Sigmoid colon (tissue), 7 donors: ENCODE measurements around the gene DMTF1. TPM values are rescaled to one million over a fixed set of nuclear protein-coding genes. Genes with fewer than 3 reads are reported as not detected.

Experiments used
- DNase-seq: peaks from one replicate; pipeline ENCODE4 v3.0.0-alpha.2; 2019
- H3K27ac ChIP-seq, 4 donors: fragments of 200-600 bp; sonication (generic); one replicate each; pipeline ENCODE4 v1.5.1; 2016 to 2019; ENCODE audit warnings: mild to moderate bottlenecking in 1 of 4
- H3K27me3 ChIP-seq, 3 donors: fragments of 200-600 bp; sonication (generic); one replicate each; pipeline ENCODE4 v1.5.1; 2019; ENCODE audit warnings: mild to moderate bottlenecking in 1 of 3
- H3K36me3 ChIP-seq, 4 donors: fragments of 200-600 bp; sonication (generic); one replicate each; pipeline ENCODE4 v1.5.1; 2016 to 2019
- H3K4me1 ChIP-seq, 4 donors: fragments of 200-600 bp; sonication (generic); one replicate each; pipeline ENCODE4 v1.5.1; 2017 to 2019
- H3K4me3 ChIP-seq, 4 donors: fragments of 200-600 bp; sonication (generic); one replicate each; pipeline ENCODE4 v1.5.1; 2017 to 2019; ENCODE audit warnings: mild to moderate bottlenecking in 2 of 4, moderate library complexity in 1 of 4
- H3K9me3 ChIP-seq, 4 donors: fragments of 200-600 bp in 3 of 4; sonication (generic) in 3 of 4; one replicate each; pipeline versions ENCODE4 v1.5.1 to v1.6.1; 2013 to 2019
- EP300 ChIP-seq, 4 donors: sonication (generic); formaldehyde crosslinking; IDR thresholded peaks; one replicate each; pipeline ENCODE4 v1.6.1; 2017; ENCODE audit warnings: antibody characterized with exemption in 4 of 4
- POLR2A ChIP-seq, 2 donors: fragments of 450-650 bp; IDR thresholded peaks; one replicate each; pipeline ENCODE4 v1.6.1; 2016; ENCODE audit warnings: antibody characterized with exemption in 2 of 2, mild to moderate bottlenecking in 2 of 2, moderate library complexity in 2 of 2
- POLR2AphosphoS5 ChIP-seq, 4 donors: sonication (generic); formaldehyde crosslinking; IDR thresholded peaks; one replicate each; pipeline ENCODE4 v1.6.1; 2017; ENCODE audit warnings: antibody characterized with exemption in 4 of 4
- WGBS, 2 donors: extraction: QIAGEN DNeasy Blood & Tissue Kit; methylation state at CpG; one replicate each; pipeline ENCODE4 v1.1.7; 2013; 5-methylcytosine and 5-hydroxymethylcytosine counted together
- intact Hi-C: fragments of 100-400 bp; cut with DNase I; formaldehyde crosslinking; loops from one replicate; pipeline ENCODE4 v1.15.1; 2023
- polyA plus RNA-seq, 3 donors: library from polyadenylated mRNA; stranded (reverse); fragments of 200-250 nt; gene quantifications; one replicate each; pipeline ENCODE4 v1.2.3, GENCODE V29; 2013
- total RNA-seq, 4 donors: library from RNA; depleted of rRNA; stranded (reverse); fragments of >200 nt; gene quantifications; one replicate each; pipeline ENCODE4 v1.1.0, GENCODE V29; 2016
- TF ChIP-seq, protein P1 (sequence below), 4 experiments: fragments of 450-650 bp in 3 of 4; fragments of 200-600 bp in 1 of 4; IDR thresholded peaks; one replicate each; pipeline ENCODE4 v1.5.1; 2016 to 2019; ENCODE audit warnings: antibody characterized with exemption in 4 of 4, mild to moderate bottlenecking in 3 of 4, moderate library complexity in 2 of 4
- donor health status: healthy with polysubstance abuse.
- donor health status: Bipolar disorder and iron deficiency.
- donor health status: healthy.

DMTF1 gene
- total and polyA plus RNA-seq, 7 donors: 10.2 to 134 (median 69.9) TPM

DNA sequence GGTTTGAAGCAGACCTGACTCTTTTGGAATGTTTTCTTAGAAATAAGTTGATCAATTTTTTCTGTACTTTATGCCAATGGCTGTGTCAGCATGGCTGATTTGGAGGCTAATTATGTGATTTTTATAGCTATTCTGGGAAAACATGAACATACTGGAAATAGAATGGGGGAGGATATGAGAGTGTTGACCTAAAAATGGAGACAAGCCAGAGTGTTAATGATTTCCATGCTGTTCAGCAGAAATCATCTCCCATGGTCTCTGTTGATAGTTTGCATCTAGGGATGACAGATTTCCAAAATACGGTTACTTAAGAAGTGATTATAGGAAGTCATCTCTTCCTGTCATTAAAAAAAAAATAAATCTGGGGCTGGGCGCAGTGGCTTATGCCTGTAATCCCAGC lies 32.7 kb upstream of the DMTF1 start:
- Histone ChIP-seq H3K4me3 (no peak overlapping the region), H3K27me3 (no peaks in the 10 kb centered on the region), H3K36me3 (no peaks in the 10 kb centered on the region), H3K9me3 (no peaks in the 10 kb centered on the region), H3K27ac (no peak overlapping the region), H3K4me1 (no peaks in the 10 kb centered on the region)
- WGBS, 2 donors: 49 to 75% methylated on average over 2 of the region's 2 CpGs
- intact Hi-C loops: no loop called here
- DNase-seq: no peak
- TF ChIP-seq POLR2AphosphoS5 (IDR thresholded peaks at IDR 0.05) (no peak), EP300 (IDR thresholded peaks at IDR 0.05) (no peak), POLR2A (IDR thresholded peaks at IDR 0.05) (no peak)
- TF ChIP-seq, protein P1, sequence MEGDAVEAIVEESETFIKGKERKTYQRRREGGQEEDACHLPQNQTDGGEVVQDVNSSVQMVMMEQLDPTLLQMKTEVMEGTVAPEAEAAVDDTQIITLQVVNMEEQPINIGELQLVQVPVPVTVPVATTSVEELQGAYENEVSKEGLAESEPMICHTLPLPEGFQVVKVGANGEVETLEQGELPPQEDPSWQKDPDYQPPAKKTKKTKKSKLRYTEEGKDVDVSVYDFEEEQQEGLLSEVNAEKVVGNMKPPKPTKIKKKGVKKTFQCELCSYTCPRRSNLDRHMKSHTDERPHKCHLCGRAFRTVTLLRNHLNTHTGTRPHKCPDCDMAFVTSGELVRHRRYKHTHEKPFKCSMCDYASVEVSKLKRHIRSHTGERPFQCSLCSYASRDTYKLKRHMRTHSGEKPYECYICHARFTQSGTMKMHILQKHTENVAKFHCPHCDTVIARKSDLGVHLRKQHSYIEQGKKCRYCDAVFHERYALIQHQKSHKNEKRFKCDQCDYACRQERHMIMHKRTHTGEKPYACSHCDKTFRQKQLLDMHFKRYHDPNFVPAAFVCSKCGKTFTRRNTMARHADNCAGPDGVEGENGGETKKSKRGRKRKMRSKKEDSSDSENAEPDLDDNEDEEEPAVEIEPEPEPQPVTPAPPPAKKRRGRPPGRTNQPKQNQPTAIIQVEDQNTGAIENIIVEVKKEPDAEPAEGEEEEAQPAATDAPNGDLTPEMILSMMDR (IDR thresholded peaks at IDR 0.05): no peak

DNA sequence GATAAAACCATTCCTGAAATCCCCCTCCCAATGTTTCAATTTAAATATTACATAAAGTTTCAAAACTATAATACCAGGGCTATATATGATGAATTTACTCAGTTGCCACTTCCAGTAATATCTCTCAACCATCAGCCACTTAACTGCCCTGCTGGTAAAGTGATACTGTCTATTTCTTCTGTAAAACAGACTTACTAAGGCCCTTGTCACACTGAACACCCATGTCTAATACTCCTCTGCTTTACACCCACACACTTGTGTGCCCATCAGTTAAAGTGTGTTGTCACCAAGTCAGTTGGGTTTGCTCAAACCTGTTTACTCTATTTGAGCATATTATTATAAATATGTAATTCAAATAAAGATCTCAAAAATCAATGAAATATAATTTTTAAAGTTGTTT lies 29.1 kb upstream of the DMTF1 start:
- intact Hi-C loops: no loop called here
- DNase-seq: no peak
- H3K27ac ChIP-seq: no peak overlapping the region
- no peaks in the 10 kb centered on the region for H3K36me3 ChIP-seq
- TF ChIP-seq, protein P1 (IDR thresholded peaks at IDR 0.05): no peak
- no peaks in the 10 kb centered on the region for H3K27me3 ChIP-seq
- no peaks in the 10 kb centered on the region for H3K9me3 ChIP-seq
- H3K4me3 ChIP-seq: no peak overlapping the region
- no peaks in the 10 kb centered on the region for H3K4me1 ChIP-seq

DNA sequence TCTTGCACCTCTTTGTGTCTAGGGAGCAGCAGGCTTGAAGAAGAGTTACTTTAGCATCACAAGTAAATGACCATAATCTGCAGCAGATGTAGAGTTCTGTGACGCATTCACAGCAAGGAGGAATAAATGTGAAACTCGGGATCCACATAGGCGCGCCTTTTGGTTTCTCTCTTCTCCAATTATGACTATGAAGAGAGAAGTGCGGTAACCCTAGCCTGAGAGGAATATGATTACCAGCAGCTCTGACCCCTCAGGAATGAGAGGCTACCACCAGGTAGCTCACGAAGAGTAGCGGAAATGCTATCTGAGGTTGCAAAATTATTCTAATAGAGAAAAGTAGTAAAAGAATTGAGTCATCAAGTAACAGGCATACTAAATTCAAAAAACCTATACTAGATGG lies 25.2 kb upstream of the DMTF1 start:
- no peak overlapping the region for H3K27ac ChIP-seq

DNA sequence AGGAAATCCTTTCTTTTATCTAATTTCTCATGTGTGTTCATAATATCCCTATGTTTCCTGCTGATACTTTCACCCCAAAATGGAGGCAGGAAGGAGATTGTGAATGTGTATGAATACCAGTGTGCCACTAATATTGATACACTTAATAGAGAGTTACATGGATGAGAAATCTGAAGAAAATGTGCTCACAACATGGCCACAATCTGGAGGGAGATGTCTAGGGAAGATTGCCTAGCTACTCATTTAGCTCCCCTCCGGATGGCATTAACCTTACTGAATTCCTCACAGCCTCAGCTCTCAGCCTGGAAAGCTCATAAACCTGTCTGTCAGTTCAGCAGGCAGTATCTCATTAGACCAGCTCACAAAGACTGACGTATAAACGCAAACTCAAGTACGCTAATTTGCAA lies 23.4 kb upstream of the DMTF1 start:
- Histone ChIP-seq H3K4me1 (no peaks in the 10 kb centered on the region), H3K4me3 (no peak overlapping the region), H3K27me3 (no peaks in the 10 kb centered on the region), H3K36me3 (no peaks in the 10 kb centered on the region), H3K9me3 (no peaks in the 10 kb centered on the region), H3K27ac (no peak overlapping the region)
- no peak for TF ChIP-seq POLR2A (IDR thresholded peaks at IDR 0.05)
- TF ChIP-seq, protein P1 (IDR thresholded peaks at IDR 0.05): no peak
- TF ChIP-seq POLR2AphosphoS5 (IDR thresholded peaks at IDR 0.05): no peak
- TF ChIP-seq EP300 (IDR thresholded peaks at IDR 0.05): no peak
- no peak for DNase-seq
- intact Hi-C loops: no loop called here
- WGBS, 2 donors: 53 to 68% methylated on average over 4 of the region's 4 CpGs

More for the DNA sequence above, 25.2 kb upstream of the DMTF1 start:
- H3K4me3 ChIP-seq: no peak overlapping the region
- WGBS, 2 donors: 92 to 93% methylated on average over 7 of the region's 7 CpGs
- no peaks in the 10 kb centered on the region for H3K27me3 ChIP-seq
- H3K4me1 ChIP-seq: no peaks in the 10 kb centered on the region
- H3K9me3 ChIP-seq: no peaks in the 10 kb centered on the region
- no peaks in the 10 kb centered on the region for H3K36me3 ChIP-seq
- DNase-seq: no peak
- intact Hi-C loops: no loop called here
- TF ChIP-seq EP300 (IDR thresholded peaks at IDR 0.05) (no peak), POLR2A (IDR thresholded peaks at IDR 0.05) (no peak), POLR2AphosphoS5 (IDR thresholded peaks at IDR 0.05) (no peak)
- TF ChIP-seq, protein P1 (IDR thresholded peaks at IDR 0.05): no peak

DNA sequence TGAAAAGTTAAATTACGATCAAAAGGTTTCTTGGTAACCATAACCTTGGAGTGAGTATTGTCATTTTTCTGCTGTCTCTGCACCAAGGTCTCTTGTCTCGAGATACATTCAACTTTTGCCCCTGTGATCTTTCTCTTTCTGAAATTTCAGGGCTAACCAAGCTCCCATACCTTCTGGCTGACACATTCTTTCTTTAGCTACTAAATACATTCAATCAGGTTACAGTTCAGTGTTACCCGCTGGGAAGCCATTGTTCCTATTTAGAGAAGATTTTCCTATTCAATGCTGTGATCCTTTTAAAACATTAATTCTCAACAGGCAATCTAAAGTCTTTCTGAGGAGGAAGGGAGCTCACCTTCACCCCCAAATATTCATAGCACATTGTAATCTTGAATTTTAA lies 22.9 kb upstream of the DMTF1 start:
- no peak for TF ChIP-seq POLR2A (IDR thresholded peaks at IDR 0.05)
- TF ChIP-seq, protein P1 (IDR thresholded peaks at IDR 0.05): no peak
- TF ChIP-seq EP300 (IDR thresholded peaks at IDR 0.05): no peak
- TF ChIP-seq POLR2AphosphoS5 (IDR thresholded peaks at IDR 0.05): no peak

More for the DNA sequence above, 22.9 kb upstream of the DMTF1 start:
- H3K9me3 ChIP-seq: no peaks in the 10 kb centered on the region
- H3K4me3 ChIP-seq: no peak overlapping the region
- no peak overlapping the region for H3K27ac ChIP-seq
- H3K36me3 ChIP-seq: no peaks in the 10 kb centered on the region
- no peaks in the 10 kb centered on the region for H3K4me1 ChIP-seq
- WGBS, 2 donors: 75 to 81% methylated on average over 3 of the region's 3 CpGs
- no peaks in the 10 kb centered on the region for H3K27me3 ChIP-seq
- intact Hi-C loops: no loop called here
- DNase-seq: no peak
